ENCODE results near the gene TMEM244.

Gene TMEM244

GRCh38 chr6:129902681-129903080, 41.6 kb upstream of the TMEM244 start:
- no peak for TF ChIP-seq CTCF (IDR thresholded peaks at IDR 0.05; ENCODE audit: low read depth, low read length)
- Histone ChIP-seq H3K27ac (no peak overlapping the region), H3K27me3 (ENCODE audit: insufficient read depth, low read depth, severe bottlenecking) (no peaks in the 10 kb centered on the region), H3K4me3 (ENCODE audit: low read depth, low read length) (no peak overlapping the region), H3K36me3 (no peaks in the 10 kb centered on the region), H3K9me3 (ENCODE audit: severe bottlenecking) (no peaks in the 10 kb centered on the region)
- DNase-seq: no peak

- Histone ChIP-seq H3K9me3 (ENCODE audit: severe bottlenecking) (no peaks in the 10 kb centered on the region), H3K36me3 (no peaks in the 10 kb centered on the region), H3K27ac (no peak overlapping the region), H3K4me3 (ENCODE audit: low read depth, low read length) (no peak overlapping the region), H3K27me3 (ENCODE audit: insufficient read depth, low read depth, severe bottlenecking) (no peaks in the 10 kb centered on the region)
- no peak for DNase-seq
- no peak for TF ChIP-seq CTCF (IDR thresholded peaks at IDR 0.05; ENCODE audit: low read depth, low read length)
Measured at GRCh38 chr6:129901910-129902309, 40.8 kb upstream of the TMEM244 start.

- H3K4me3 ChIP-seq (ENCODE audit: low read depth, low read length): no peak overlapping the region
- no peak for TF ChIP-seq CTCF (IDR thresholded peaks at IDR 0.05; ENCODE audit: low read depth, low read length)
- no peaks in the 10 kb centered on the region for H3K9me3 ChIP-seq (ENCODE audit: severe bottlenecking)
- no peaks in the 10 kb centered on the region for H3K36me3 ChIP-seq
- DNase-seq: no peak
- no peaks in the 10 kb centered on the region for H3K27me3 ChIP-seq (ENCODE audit: insufficient read depth, low read depth, severe bottlenecking)
- no peak overlapping the region for H3K27ac ChIP-seq
Measured at GRCh38 chr6:129895692-129896091, 34.6 kb upstream of the TMEM244 start.

- TF ChIP-seq CTCF (IDR thresholded peaks at IDR 0.05; ENCODE audit: low read depth, low read length): no peak
- no peak for DNase-seq
- no peaks in the 10 kb centered on the region for H3K27me3 ChIP-seq (ENCODE audit: insufficient read depth, low read depth, severe bottlenecking)
- H3K36me3 ChIP-seq: no peaks in the 10 kb centered on the region
- H3K4me3 ChIP-seq (ENCODE audit: low read depth, low read length): no peak overlapping the region
- no peak overlapping the region for H3K27ac ChIP-seq
- no peaks in the 10 kb centered on the region for H3K9me3 ChIP-seq (ENCODE audit: severe bottlenecking)
Measured at GRCh38 chr6:129894921-129895320, 33.8 kb upstream of the TMEM244 start.

- no peak for TF ChIP-seq CTCF (IDR thresholded peaks at IDR 0.05; ENCODE audit: low read depth, low read length)
- H3K27ac ChIP-seq: no peak overlapping the region
- no peaks in the 10 kb centered on the region for H3K9me3 ChIP-seq (ENCODE audit: severe bottlenecking)
- H3K27me3 ChIP-seq (ENCODE audit: insufficient read depth, low read depth, severe bottlenecking): no peaks in the 10 kb centered on the region
- H3K36me3 ChIP-seq: no peaks in the 10 kb centered on the region
- no peak overlapping the region for H3K4me3 ChIP-seq (ENCODE audit: low read depth, low read length)
- DNase-seq: no peak
Measured at GRCh38 chr6:129893640-129894039, 32.5 kb upstream of the TMEM244 start.

GRCh38 chr6:129890701-129891100, 29.6 kb upstream of the TMEM244 start:
- no peaks in the 10 kb centered on the region for H3K36me3 ChIP-seq
- H3K4me3 ChIP-seq (ENCODE audit: low read depth, low read length): no peak overlapping the region
- no peaks in the 10 kb centered on the region for H3K9me3 ChIP-seq (ENCODE audit: severe bottlenecking)
- DNase-seq: no peak
- no peak for TF ChIP-seq CTCF (IDR thresholded peaks at IDR 0.05; ENCODE audit: low read depth, low read length)
- H3K27me3 ChIP-seq (ENCODE audit: insufficient read depth, low read depth, severe bottlenecking): no peaks in the 10 kb centered on the region
- H3K27ac ChIP-seq: no peak overlapping the region

Data from WERI-Rb-1 (cell line).